ENCODE data around the gene TAPT1.

DNA sequence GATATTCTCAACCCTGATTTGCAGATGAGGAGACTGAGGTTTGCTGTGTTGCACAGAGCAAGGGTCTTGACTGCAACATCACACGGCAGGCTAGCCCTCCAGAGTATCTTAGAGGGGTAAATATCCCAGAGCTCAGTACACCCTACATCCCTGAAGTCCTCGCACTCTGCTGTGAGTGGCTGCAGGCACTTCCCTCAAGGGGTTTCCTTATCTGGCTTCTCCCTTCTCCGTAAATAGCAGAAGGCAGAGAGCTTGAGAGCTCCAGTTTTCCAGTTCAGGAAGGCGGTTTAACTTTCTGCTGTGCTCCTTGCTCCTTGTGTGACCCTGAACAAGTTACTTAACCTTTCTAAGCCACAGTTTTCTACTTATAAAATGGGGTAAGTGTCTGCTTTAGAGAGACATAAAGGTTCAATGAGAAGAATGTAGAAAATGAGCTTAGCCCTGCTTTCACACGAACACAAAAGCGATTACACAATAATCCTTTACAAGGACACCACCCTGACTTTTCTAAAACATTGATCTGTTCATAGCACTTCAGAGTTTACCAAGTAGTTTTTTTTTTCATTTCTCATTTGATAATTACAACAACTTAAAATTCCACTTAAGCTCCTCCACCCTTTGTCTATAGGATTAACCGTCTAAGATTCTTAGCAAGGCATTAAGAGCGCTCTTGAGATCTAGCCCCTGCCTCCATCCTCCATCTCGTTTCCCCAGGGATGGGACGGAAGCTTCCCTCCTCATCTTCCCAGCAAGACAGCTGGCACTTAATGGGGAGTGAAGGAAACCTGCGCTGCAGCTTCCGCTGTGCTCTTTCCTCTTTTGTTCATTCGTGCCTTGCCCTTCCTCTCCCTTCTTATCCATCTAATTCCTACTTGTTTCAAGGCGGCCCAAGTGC is 68.4 kb downstream of the TAPT1 start:
- TF ChIP-seq CTCF (conservative IDR thresholded peaks at IDR 0.05; ENCODE audit: low read depth, low read length): no peak
- TF ChIP-seq EZH2 (IDR thresholded peaks at IDR 0.05; ENCODE audit: borderline replicate concordance, low read depth, low read length, poor library complexity, severe bottlenecking): no peak

All from A673 (cell line).